GM19372 (cell line): ENCODE measurements around the gene AKAP6.

Source experiments
- ATAC-seq: cut with Tn5 transposase; IDR thresholded peaks from one replicate; pipeline ENCODE4 v1.9.1; 2021; ENCODE audit warnings: mild to moderate bottlenecking, low read depth, moderate library complexity; ENCODE audit not compliant: unreplicated experiment

The AKAP6 gene

GRCh38 chr14:32692441-32692840 lies 363.3 kb downstream of the AKAP6 start:
- ATAC-seq = no peak

- no peak for ATAC-seq
These were observed 364.0 kb downstream of the AKAP6 start for GRCh38 chr14:32693114-32693513.

GRCh38 chr14:32694795-32695449 lies 365.8 kb downstream of the AKAP6 start:
- no peak for ATAC-seq

GRCh38 chr14:32696325-32697091 lies 367.4 kb downstream of the AKAP6 start:
- ATAC-seq = no peak

GRCh38 chr14:32697114-32697513 lies 368.0 kb downstream of the AKAP6 start:
- ATAC-seq = no peak

- ATAC-seq = no peak
These were observed 368.6 kb downstream of the AKAP6 start for GRCh38 chr14:32697704-32698103.

GRCh38 chr14:32698831-32699230 lies 369.7 kb downstream of the AKAP6 start:
- no peak for ATAC-seq

GRCh38 chr14:32701475-32701874 lies 372.4 kb downstream of the AKAP6 start:
- no peak for ATAC-seq

- ATAC-seq = no peak
These were observed 373.0 kb downstream of the AKAP6 start for GRCh38 chr14:32702088-32702487.

GRCh38 chr14:32702562-32702961 lies 373.5 kb downstream of the AKAP6 start:
- ATAC-seq = no peak

GRCh38 chr14:32703183-32703621 lies 374.1 kb downstream of the AKAP6 start:
- no peak for ATAC-seq

- no peak for ATAC-seq
These were observed 377.8 kb downstream of the AKAP6 start for GRCh38 chr14:32706721-32707519.

- no peak for ATAC-seq
These were observed 378.8 kb downstream of the AKAP6 start for GRCh38 chr14:32707742-32708500.

GRCh38 chr14:32709027-32709426 lies 379.9 kb downstream of the AKAP6 start:
- no peak for ATAC-seq

- no peak for ATAC-seq
These were observed 381.2 kb downstream of the AKAP6 start for GRCh38 chr14:32710231-32710671.

GRCh38 chr14:32710731-32711680 lies 381.9 kb downstream of the AKAP6 start:
- no peak for ATAC-seq

GRCh38 chr14:32713856-32714255 lies 384.8 kb downstream of the AKAP6 start:
- no peak for ATAC-seq

GRCh38 chr14:32719601-32720000 lies 390.5 kb downstream of the AKAP6 start:
- ATAC-seq = no peak

GRCh38 chr14:32720927-32721326 lies 391.8 kb downstream of the AKAP6 start:
- no peak for ATAC-seq
